ENCODE measurements around the gene MMP11.

The MMP11 gene

GRCh38 chr22:23780146-23780748 is 7.6 kb downstream of the MMP11 start:
- DNase-seq (ENCODE audit: low spot score) (no peak), FAIRE-seq (no peak)

- FAIRE-seq (no peak), DNase-seq (ENCODE audit: low spot score) (no peak)
These were observed 8.4 kb downstream of the MMP11 start for GRCh38 chr22:23781065-23781464.

GRCh38 chr22:23781511-23782183 is 9.0 kb downstream of the MMP11 start:
- FAIRE-seq = no peak
- DNase-seq (ENCODE audit: low spot score) = no peak

GRCh38 chr22:23782252-23782651 is 9.6 kb downstream of the MMP11 start:
- FAIRE-seq (no peak), DNase-seq (ENCODE audit: low spot score) (no peak)

- no peak for FAIRE-seq
- DNase-seq (ENCODE audit: low spot score) = no peak
These were observed 10.1 kb downstream of the MMP11 start for GRCh38 chr22:23782703-23783102.

GRCh38 chr22:23783265-23784150 is 10.9 kb downstream of the MMP11 start:
- FAIRE-seq = no peak
- no peak for DNase-seq (ENCODE audit: low spot score)

DNA sequence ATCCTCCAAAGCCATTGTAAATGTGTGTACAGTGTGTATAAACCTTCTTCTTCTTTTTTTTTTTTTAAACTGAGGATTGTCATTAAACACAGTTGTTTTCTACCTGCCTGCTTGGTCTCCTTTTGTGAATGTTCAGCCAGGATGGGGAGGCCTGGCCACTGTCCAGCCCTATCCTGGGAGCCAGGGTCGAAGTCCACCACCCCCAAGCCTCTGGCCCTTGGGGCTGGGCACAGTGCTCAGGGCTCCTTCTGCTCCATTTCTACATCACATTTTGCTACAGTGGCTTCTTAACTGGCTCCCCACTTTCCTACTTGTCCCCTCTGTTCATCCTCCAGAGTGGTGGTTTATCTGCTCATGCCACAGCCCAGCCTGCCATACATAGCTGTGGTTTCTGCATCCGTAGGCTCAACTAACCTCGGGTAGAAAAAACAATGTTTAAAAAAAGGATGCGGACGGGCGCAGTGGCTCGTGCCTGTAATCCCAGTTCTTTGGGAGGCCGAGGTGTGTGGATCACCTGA is 11.6 kb downstream of the MMP11 start:
- DNase-seq (ENCODE audit: low spot score) (no peak), FAIRE-seq (no peak)

- DNase-seq (ENCODE audit: low spot score) = no peak
- FAIRE-seq = no peak
These were observed 13.6 kb downstream of the MMP11 start for GRCh38 chr22:23786261-23786710.

- peak; percentile 69 for DNase-seq (ENCODE audit: low spot score)
- FAIRE-seq = no peak
These were observed 14.3 kb downstream of the MMP11 start, which contains the start of gene SMARCB1 for GRCh38 chr22:23786752-23787599. TSS of gene SMARCB1 (plus strand) at chr22:23786966. CDS start at chr22:23787170, 204 bp downstream.

GRCh38 chr22:23787600-23787896 is 14.9 kb downstream of the MMP11 start:
- DNase-seq (ENCODE audit: low spot score) = no peak
- FAIRE-seq = no peak

DNA sequence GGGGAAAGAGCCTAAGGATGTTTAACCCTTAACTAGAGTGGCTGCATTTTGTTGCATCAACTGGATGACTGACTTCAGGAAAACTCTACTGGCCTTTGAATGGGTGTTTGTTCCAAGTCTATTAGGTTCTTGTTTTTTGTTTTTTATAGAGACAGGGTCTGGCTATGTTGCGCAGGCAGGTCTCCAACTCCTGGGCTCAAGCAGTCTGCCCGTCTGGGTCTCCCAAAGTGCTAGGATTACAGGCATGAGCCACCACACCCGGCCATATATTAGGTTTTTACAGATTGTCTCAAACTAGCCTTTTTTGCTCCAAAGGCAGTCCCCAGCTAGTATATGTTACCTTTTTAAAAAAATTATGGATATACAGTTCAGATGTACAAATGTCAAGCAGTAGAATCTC is 15.3 kb downstream of the MMP11 start:
- DNase-seq (ENCODE audit: low spot score) (no peak), FAIRE-seq (no peak)

- FAIRE-seq (no peak), DNase-seq (ENCODE audit: low spot score) (no peak)
These were observed 16.5 kb downstream of the MMP11 start for GRCh38 chr22:23789121-23789520.

- DNase-seq (ENCODE audit: low spot score) (no peak), FAIRE-seq (no peak)
These were observed 17.0 kb downstream of the MMP11 start for GRCh38 chr22:23789638-23790037.

DNA sequence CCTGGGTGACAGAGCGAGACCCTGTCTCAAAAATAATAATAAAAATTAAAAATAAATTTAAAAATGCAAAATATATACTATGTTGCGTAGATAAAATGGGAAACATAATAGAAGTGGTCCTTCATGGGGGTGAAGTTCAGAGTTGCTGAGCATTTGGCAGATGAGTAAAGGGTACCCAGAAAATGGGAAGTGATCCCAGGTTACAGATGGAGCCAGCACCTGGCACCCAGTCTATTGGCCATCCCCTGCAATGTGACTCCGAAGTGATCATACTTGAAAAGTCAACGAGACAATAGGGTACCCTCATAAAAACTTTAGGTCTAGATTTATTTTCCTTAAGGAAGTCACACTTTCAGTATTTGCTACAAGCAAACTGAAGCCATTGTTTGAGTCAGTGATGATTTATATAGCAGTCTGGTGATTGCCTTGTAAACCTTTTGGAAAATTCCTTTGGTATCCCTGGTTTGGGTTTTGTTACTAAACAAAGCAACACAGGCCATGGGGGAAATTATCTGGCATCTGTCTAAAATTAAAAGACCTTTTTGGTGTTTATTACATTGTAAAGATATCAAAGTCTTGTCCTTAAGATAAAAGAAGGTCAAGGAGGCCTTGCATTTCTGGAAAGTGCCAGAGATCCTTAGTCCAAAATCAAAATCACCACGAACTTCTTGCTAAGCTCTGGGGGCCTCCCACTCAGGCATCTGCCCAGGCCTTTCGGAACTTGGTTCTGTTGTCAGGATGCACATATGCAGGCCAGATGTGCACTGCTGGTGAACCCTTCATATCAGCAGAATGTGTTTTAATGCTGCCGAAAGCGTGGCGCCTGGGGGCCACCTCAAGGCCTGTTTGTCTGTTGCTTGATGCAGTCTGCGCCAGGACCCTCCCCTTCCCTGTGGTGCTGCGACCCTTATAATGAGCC is 18.4 kb downstream of the MMP11 start:
- FAIRE-seq (no peak), DNase-seq (ENCODE audit: low spot score) (no peak)

DNA sequence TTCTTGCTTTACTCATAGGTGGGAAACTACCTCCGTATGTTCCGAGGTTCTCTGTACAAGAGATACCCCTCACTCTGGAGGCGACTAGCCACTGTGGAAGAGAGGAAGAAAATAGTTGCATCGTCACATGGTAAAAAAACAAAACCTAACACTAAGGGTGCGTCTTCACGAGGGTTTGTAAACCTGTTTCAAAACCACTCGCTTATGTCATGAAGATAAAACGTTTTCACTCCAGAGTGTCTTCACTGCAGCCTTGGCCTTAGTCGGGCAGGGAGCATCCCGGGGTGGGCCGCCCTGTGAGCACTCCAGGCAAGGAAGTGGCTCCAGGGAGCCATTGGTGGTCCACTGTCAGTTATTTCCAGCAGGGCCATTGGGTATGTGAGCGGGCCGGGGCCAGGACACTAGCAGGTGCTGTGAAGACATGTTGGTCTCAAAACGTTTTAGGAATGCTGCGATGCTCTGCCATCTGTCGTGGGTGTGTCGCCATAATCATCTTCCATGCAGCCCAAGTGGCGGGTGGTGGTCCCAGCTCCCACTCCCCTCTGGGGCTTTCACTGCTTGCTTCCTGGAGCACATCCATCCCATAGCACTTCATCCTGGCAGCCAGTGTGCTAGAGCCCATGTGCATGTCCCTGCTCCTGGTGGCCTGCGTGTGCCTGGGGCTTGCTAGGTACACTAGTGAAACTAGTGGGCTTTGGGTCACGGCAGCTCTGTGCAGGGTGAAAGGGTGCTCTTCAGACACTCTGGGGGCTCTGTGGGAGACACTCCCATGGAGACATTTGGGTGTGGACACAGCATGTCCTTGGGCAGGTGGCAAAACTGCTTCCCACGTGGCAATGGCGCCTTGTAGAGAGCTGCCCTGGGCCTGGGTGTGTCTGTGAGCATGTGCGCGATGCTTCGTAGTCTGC is 19.3 kb downstream of the MMP11 start:
- DNase-seq (ENCODE audit: low spot score) = no peak
- FAIRE-seq = no peak

DNA sequence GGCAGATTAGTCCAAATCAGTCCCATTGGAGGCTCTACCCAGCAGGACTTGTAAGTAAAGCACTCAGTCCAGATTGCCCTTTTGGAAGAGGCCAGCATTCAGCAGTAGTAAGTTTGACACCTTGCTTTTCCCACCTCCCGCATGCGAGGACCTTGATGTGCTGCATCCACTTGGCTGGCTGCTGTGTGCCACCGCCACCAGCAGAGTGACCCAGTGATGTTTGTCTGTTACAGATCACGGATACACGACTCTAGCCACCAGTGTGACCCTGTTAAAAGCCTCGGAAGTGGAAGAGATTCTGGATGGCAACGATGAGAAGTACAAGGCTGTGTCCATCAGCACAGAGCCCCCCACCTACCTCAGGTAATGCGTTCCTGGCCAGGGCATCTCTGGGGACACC is 20.7 kb downstream of the MMP11 start:
- DNase-seq (ENCODE audit: low spot score) = no peak
- FAIRE-seq = no peak

DNA sequence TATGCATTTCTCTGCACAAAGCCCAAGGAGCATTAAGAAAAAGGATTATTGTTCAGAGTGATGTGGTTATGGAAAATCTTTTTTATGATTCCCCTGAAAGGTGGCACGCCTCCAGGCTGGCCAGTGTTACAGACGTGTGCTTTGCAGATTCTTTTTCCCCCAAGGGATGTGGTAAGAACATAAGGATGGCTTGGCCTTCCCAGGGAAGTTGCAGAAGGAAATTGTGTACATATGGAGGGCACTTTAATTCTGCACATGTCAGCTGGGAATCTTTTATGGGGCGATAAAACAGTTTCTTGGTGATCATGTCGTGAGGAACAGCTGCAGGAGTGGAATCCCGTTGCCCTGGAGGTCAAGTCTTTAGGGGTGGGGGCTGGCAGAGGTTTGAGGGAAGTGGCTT is 23.8 kb downstream of the MMP11 start:
- no peak for DNase-seq (ENCODE audit: low spot score)
- no peak for FAIRE-seq

GRCh38 chr22:23800297-23801237 is 27.9 kb downstream of the MMP11 start:
- no peak for FAIRE-seq
- no peak for DNase-seq (ENCODE audit: low spot score)

Data from RCC 7860 (cell line).